HepG2 (cell line): ENCODE measurements around the gene TSHZ1. TPM values are rescaled to one million over a fixed set of nuclear protein-coding genes. Genes with fewer than 3 reads are reported as not detected.

Source experiments
- ATAC-seq: fragments of 200-7000 bp; cut with Tn5 transposase; 3 replicates; pipeline ENCODE4 v1.9.1; 2020; ENCODE audit warnings: mild to moderate bottlenecking, moderate library complexity
- BruUV-seq: library from RNA; stranded (reverse); fragments of 400-500 nt; replicated peaks from 2 replicates; lab custom pipeline; 2021; lab: Mats Ljungman, UMichigan
- CTCF ChIA-PET: fragments of 300-600 bp; formaldehyde crosslinking; extraction: SDS; loops from one replicate; lab custom pipeline; 2021; ENCODE audit warnings: low total read pairs, inconsistent platforms, low intra/inter-chr PET ratio; lab: Yijun Ruan, JAX
- POLR2A ChIA-PET: fragments of 350-600 bp; sonication (Branson Sonifier 250); formaldehyde crosslinking; loops from one replicate; lab custom pipeline; 2020; ENCODE audit warnings: antibody characterized with exemption, inconsistent platforms; lab: Yijun Ruan, JAX
- DNase-seq: peaks from one replicate; pipeline ENCODE4 v3.0.0-alpha.2; 2015; ENCODE audit warnings: low spot score
- FAIRE-seq: peaks from 3 replicates; lab custom pipeline; 2011; peaks lifted over from hg19 to GRCh38; lab: Jason Lieb, UNC
- H2AFZ ChIP-seq: one replicate; pipeline ENCODE4 v1.6.1; 2011; ENCODE audit warnings: low read length, inconsistent platforms
- H3K27ac ChIP-seq: fragments of 300-600 bp; 3 replicates; pipeline ENCODE4 v1.8.0; 2011; ENCODE audit warnings: mixed run types, mild to moderate bottlenecking, mixed read lengths, low read length, inconsistent platforms; ENCODE audit not compliant: insufficient read depth; ENCODE audit errors: extremely low read length
- H3K27me3 ChIP-seq, 2 experiments: fragments of 200-600 bp in 1 of 2; 2 replicates in 1 of 2; 3 replicates in 1 of 2; pipeline versions ENCODE4 v1.6.0 to v1.8.0; 2011; ENCODE audit warnings: low read length in 2 of 2, mild to moderate bottlenecking in 2 of 2, moderate library complexity in 2 of 2, inconsistent platforms in 1 of 2; ENCODE audit not compliant: insufficient read depth in 2 of 2, control insufficient read depth in 1 of 2
- H3K36me3 ChIP-seq, 2 experiments: fragments of 200-600 bp in 1 of 2; replicated peaks in 1 of 2; 2 replicates in 1 of 2; 3 replicates in 1 of 2; pipeline versions ENCODE4 v1.5.1 to v1.8.0; 2011; ENCODE audit warnings: low read length in 2 of 2, inconsistent platforms in 1 of 2; ENCODE audit not compliant: insufficient read depth in 2 of 2, control insufficient read depth in 1 of 2
- H3K4me1 ChIP-seq: 2 replicates; pipeline ENCODE4 v1.5.1; 2012; ENCODE audit warnings: low read length, inconsistent platforms; ENCODE audit not compliant: insufficient read depth
- H3K4me2 ChIP-seq: 2 replicates; pipeline ENCODE4 v1.6.0; 2011; ENCODE audit warnings: low read depth, low read length, inconsistent platforms
- H3K4me3 ChIP-seq, 3 experiments: fragments of 200-600 bp in 1 of 3; sonication (generic), shearing (Covaris generic) in 1 of 3; replicated peaks in 1 of 3; 2 replicates each; pipeline ENCODE4 v1.5.1; 2011 to 2016; ENCODE audit warnings: low read length in 3 of 3, inconsistent platforms in 2 of 3, low read depth in 2 of 3, mild to moderate bottlenecking in 2 of 3, control low read depth in 1 of 3, mixed read lengths in 1 of 3; ENCODE audit not compliant: insufficient read depth in 1 of 3
- H3K79me2 ChIP-seq: one replicate; pipeline ENCODE4 v1.6.1; 2011; ENCODE audit warnings: low read length, inconsistent platforms; ENCODE audit not compliant: insufficient read depth
- H3K9ac ChIP-seq: 2 replicates; pipeline ENCODE4 v1.6.0; 2011; ENCODE audit warnings: mild to moderate bottlenecking, low read depth, low read length, inconsistent platforms; ENCODE audit not compliant: insufficient read depth
- H3K9me3 ChIP-seq: 2 replicates; pipeline ENCODE4 v1.5.1; 2012; ENCODE audit warnings: mild to moderate bottlenecking, low read length
- H4K20me1 ChIP-seq: 2 replicates; pipeline ENCODE4 v1.6.0; 2011; ENCODE audit warnings: inconsistent platforms, mild to moderate bottlenecking, low read length, moderate library complexity; ENCODE audit not compliant: insufficient read depth
- BATF2 ChIP-seq: sonication (generic); formaldehyde crosslinking; IDR thresholded peaks from 2 replicates; pipeline ENCODE4 v1.8.0; 2022; ENCODE audit warnings: mild to moderate bottlenecking, missing genetic modification reagents, moderate library complexity
- KMT2A ChIP-seq: sonication (generic); formaldehyde crosslinking; IDR thresholded peaks from 2 replicates; pipeline ENCODE4 v1.4.0; 2020; ENCODE audit warnings: missing genetic modification reagents
- MLLT10 ChIP-seq: sonication (generic); formaldehyde crosslinking; IDR thresholded peaks from 2 replicates; pipeline ENCODE4 v1.4.0; 2020; ENCODE audit warnings: missing genetic modification reagents
- RERE ChIP-seq: IDR thresholded peaks from 2 replicates; pipeline ENCODE4 v1.6.1; 2016; ENCODE audit warnings: low read depth, missing genetic modification reagents, missing compliant biosample characterization
- SMC3 ChIP-seq: IDR thresholded peaks from 2 replicates; pipeline ENCODE4 v1.6.1; 2011; ENCODE audit warnings: low read length, improper control_type of control experiment
- TOPORS ChIP-seq: sonication (generic); formaldehyde crosslinking; IDR thresholded peaks from 2 replicates; pipeline ENCODE4 v1.8.0; 2023; ENCODE audit warnings: mild to moderate bottlenecking, missing genetic modification reagents
- U2AF2 ChIP-seq: fragments of 200-400 bp; formaldehyde crosslinking; IDR thresholded peaks from 2 replicates; pipeline ENCODE4 v1.6.1; 2017; ENCODE audit warnings: low read depth, mild to moderate bottlenecking, low read length
- ZHX1 ChIP-seq: sonication (generic); formaldehyde crosslinking; IDR thresholded peaks from 2 replicates; pipeline ENCODE4 v1.8.1; 2022; ENCODE audit warnings: low read depth, mild to moderate bottlenecking, missing genetic modification reagents
- ZNF264 ChIP-seq: sonication (generic); formaldehyde crosslinking; IDR thresholded peaks from 2 replicates; pipeline ENCODE4 v1.4.0; 2020; ENCODE audit warnings: missing genetic modification reagents
- ZNF510 ChIP-seq: sonication (generic); formaldehyde crosslinking; IDR thresholded peaks from 2 replicates; pipeline ENCODE4 v1.4.0; 2020; ENCODE audit warnings: low read depth, mild to moderate bottlenecking, missing genetic modification reagents
- ZNF629 ChIP-seq: sonication (generic); formaldehyde crosslinking; conservative IDR thresholded peaks from 2 replicates; pipeline ENCODE4 v1.5.0; 2020; ENCODE audit warnings: missing genetic modification reagents
- ZNF841 ChIP-seq: sonication (generic); formaldehyde crosslinking; IDR thresholded peaks from 2 replicates; pipeline ENCODE4 v1.8.1; 2023; ENCODE audit warnings: missing genetic modification reagents, borderline replicate concordance
- WGBS: methylation state at CpG from one replicate; pipeline ENCODE4 v1.1.6; 2017; ENCODE audit warnings: low lambda C conversion rate; 5-methylcytosine and 5-hydroxymethylcytosine counted together
- in situ Hi-C: cut with HindIII; loops from 2 replicates; pipeline ENCODE4 v1.10.0; 2017; ENCODE audit warnings: low pct_unique_long_range_greater_than_20kb; ENCODE audit not compliant: extremely low pct_ligation_motif_present
- intact Hi-C: fragments of 100-400 bp; cut with micrococcal nuclease; formaldehyde crosslinking; loops from one replicate; pipeline ENCODE4 v1.10.0; 2022; ENCODE audit not compliant: unreplicated experiment
- polyA plus RNA-seq, 8 experiments: library from polyadenylated mRNA; depleted of rRNA in 3 of 8; stranded (reverse) in 7 of 8; unstranded in 1 of 8; fragments of >200 nt; fragmentation: Illumina TruSeq in 4 of 8; extraction: Trizol in 4 of 8; gene quantifications; 2 replicates each; pipeline versions ENCODE4 v1.2.1 to v1.2.3, GENCODE V29; 2011 to 2016; ENCODE audit warnings: low read depth in 4 of 8, missing spikeins in 1 of 8, mixed read lengths in 1 of 8; ENCODE audit not compliant: insufficient read depth in 1 of 8
- total RNA-seq, 5 experiments: library from RNA; depleted of rRNA; stranded (reverse); fragments of >200 nt; fragmentation: Illumina TruSeq; extraction: Trizol; gene quantifications; 2 replicates each; pipeline ENCODE4 v1.2.3, GENCODE V29; 2016; ENCODE audit warnings: low read depth in 1 of 5
- TF ChIP-seq, protein P1 (sequence below): sonication (generic); formaldehyde crosslinking; IDR thresholded peaks from 2 replicates; pipeline ENCODE4 v1.8.1; 2022; ENCODE audit warnings: mild to moderate bottlenecking, missing genetic modification reagents

Gene TSHZ1
- total and polyA plus RNA-seq, 2 of the 13 experiments (the other 11 are each of a cell fraction or from before 2014, with no cell fraction given) = 2.5 to 2.7 TPM

DNA sequence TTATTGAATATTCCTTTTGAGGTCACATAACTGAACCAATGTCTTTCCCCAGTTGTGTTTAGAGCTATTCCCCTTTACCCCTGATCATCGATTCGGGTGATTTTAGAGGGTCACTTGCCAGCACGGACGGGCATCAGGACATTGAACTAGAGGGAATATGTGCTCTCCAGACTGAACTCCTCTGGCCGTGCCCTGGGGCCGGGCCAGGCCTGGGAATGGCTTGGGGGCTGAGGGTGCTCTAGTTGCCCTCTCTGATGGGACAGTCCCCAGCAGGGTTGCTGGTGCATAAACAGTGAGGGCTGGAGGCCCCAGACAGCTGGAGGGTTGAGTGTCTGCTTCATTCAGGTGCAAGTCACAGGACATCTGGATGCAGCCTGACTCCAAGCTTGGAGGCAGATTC, 126.2 kb downstream of the TSHZ1 start:
- no TSS peak for BruUV-seq
- no peaks in the 10 kb centered on the region for H3K9me3 ChIP-seq
- no peak overlapping the region for H3K27ac ChIP-seq
- no peak overlapping the region for H3K9ac ChIP-seq
- no peaks in the 10 kb centered on the region for H3K4me1 ChIP-seq
- no peaks in the 10 kb centered on the region for H3K79me2 ChIP-seq
- DNase-seq = no peak
- ChIA-PET POLR2A (no interaction called here), CTCF (no interaction called here)
- H3K4me2 ChIP-seq = no peak overlapping the region
- no peak for ATAC-seq
- no peak overlapping the region for H3K4me3 ChIP-seq
- H3K36me3 ChIP-seq = no peaks in the 10 kb centered on the region
- H2AFZ ChIP-seq = no peak overlapping the region
- H3K27me3 ChIP-seq = peaks cover 0 to 4% of the 10 kb centered on the region in 2 experiments; a peak in 2 of 5 replicates
- in situ Hi-C loops = no loop called here
- intact Hi-C loops = no loop called here
- no peaks in the 10 kb centered on the region for H4K20me1 ChIP-seq
- no peak for FAIRE-seq
- WGBS = 9% methylated on average over 4 of the region's 6 CpGs
- no peak for TF ChIP-seq ZNF629 (CRISPR knock-in tag)
- no peak for TF ChIP-seq ZNF264 (CRISPR knock-in tag)
- no peak for TF ChIP-seq ZNF510 (CRISPR knock-in tag)
- TF ChIP-seq, protein P1, sequence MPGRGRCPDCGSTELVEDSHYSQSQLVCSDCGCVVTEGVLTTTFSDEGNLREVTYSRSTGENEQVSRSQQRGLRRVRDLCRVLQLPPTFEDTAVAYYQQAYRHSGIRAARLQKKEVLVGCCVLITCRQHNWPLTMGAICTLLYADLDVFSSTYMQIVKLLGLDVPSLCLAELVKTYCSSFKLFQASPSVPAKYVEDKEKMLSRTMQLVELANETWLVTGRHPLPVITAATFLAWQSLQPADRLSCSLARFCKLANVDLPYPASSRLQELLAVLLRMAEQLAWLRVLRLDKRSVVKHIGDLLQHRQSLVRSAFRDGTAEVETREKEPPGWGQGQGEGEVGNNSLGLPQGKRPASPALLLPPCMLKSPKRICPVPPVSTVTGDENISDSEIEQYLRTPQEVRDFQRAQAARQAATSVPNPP (CRISPR knock-in tag) = no peak
- no peak for TF ChIP-seq TOPORS
- TF ChIP-seq MLLT10 (CRISPR knock-in tag) = no peak
- TF ChIP-seq ZNF841 (CRISPR knock-in tag) = no peak
- TF ChIP-seq ZHX1 (CRISPR knock-in tag) = no peak
- no peak for TF ChIP-seq RERE (CRISPR knock-in tag)
- no peak for TF ChIP-seq U2AF2
- no peak for TF ChIP-seq SMC3
- no peak for TF ChIP-seq KMT2A (CRISPR knock-in tag)
- no peak for TF ChIP-seq BATF2 (CRISPR knock-in tag)
